Measurements from ENCODE around the gene FGFBP1. TPM values are rescaled to one million over a fixed set of nuclear protein-coding genes. Genes with fewer than 3 reads are reported as not detected.

Gene FGFBP1
- total RNA-seq, 4 donors from 2014 or later: 0.27 to 19.2 (median 0.97) TPM

- no peaks in the 10 kb centered on the region for H3K9me3 ChIP-seq
- ATAC-seq: no peak
- no peaks in the 10 kb centered on the region for H3K27me3 ChIP-seq
- H3K4me1 ChIP-seq: no peaks in the 10 kb centered on the region
- no peaks in the 10 kb centered on the region for H3K36me3 ChIP-seq
- H3K4me3 ChIP-seq: no peak overlapping the region
- TF ChIP-seq EP300 (IDR thresholded peaks at IDR 0.05): no peak
- no peak for TF ChIP-seq POLR2AphosphoS5 (IDR thresholded peaks at IDR 0.05)
- no peak for TF ChIP-seq POLR2A (IDR thresholded peaks at IDR 0.05)
- TF ChIP-seq CTCF (IDR thresholded peaks at IDR 0.05): no peak
- no peak overlapping the region for H3K27ac ChIP-seq
- WGBS, 2 donors (ENCODE audit: low coverage in 1 of 2): 78 to 96% methylated on average over 6 of the region's 8 CpGs
Measured at GRCh38 chr4:15947684-15948083, 9.1 kb upstream of the FGFBP1 start.

GRCh38 chr4:15945516-15945915, 7.0 kb upstream of the FGFBP1 start:
- TF ChIP-seq POLR2A (IDR thresholded peaks at IDR 0.05) (no peak), EP300 (IDR thresholded peaks at IDR 0.05) (no peak), POLR2AphosphoS5 (IDR thresholded peaks at IDR 0.05) (no peak), CTCF (IDR thresholded peaks at IDR 0.05) (no peak)

DNA sequence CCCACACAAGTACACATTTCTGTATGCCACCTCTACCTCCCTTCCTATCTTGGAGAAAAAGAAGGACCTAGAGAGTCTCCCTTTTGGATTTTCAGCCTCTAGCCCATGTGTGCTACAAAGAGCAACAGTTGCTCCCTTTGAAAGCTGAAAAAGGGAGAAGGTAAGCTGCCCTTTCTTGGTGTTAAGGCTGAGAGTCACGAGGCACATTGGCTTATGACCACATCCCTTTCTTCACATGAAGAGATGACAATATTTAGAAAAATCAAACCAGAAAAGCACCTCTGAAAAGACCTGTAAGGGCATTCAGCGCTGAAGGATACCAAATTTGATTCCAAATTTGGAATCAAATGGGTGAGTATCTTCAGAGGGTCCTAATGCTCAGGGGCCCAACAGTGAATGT, 6.4 kb upstream of the FGFBP1 start:
- WGBS, 2 donors (ENCODE audit: low coverage in 1 of 2): 88% methylated on average over 2 of the region's 2 CpGs; no CpG with 5 or more reads in 1 of the 2 donors
- no peak for ATAC-seq
- no peak overlapping the region for H3K4me3 ChIP-seq
- H3K4me1 ChIP-seq: no peaks in the 10 kb centered on the region
- no peak overlapping the region for H3K27ac ChIP-seq
- TF ChIP-seq CTCF (IDR thresholded peaks at IDR 0.05) (no peak), POLR2AphosphoS5 (IDR thresholded peaks at IDR 0.05) (no peak), EP300 (IDR thresholded peaks at IDR 0.05) (no peak), POLR2A (IDR thresholded peaks at IDR 0.05) (no peak)
- H3K36me3 ChIP-seq: no peaks in the 10 kb centered on the region
- H3K9me3 ChIP-seq: no peaks in the 10 kb centered on the region
- H3K27me3 ChIP-seq: no peaks in the 10 kb centered on the region

More at GRCh38 chr4:15945516-15945915, 7.0 kb upstream of the FGFBP1 start:
- Histone ChIP-seq H3K9me3 (no peaks in the 10 kb centered on the region), H3K36me3 (no peaks in the 10 kb centered on the region), H3K4me3 (no peak overlapping the region), H3K27me3 (no peaks in the 10 kb centered on the region), H3K27ac (no peak overlapping the region), H3K4me1 (no peaks in the 10 kb centered on the region)
- WGBS, 2 donors (ENCODE audit: low coverage in 1 of 2): 63 to 67% methylated on average over 1 of the region's 1 CpG
- no peak for ATAC-seq

- TF ChIP-seq POLR2AphosphoS5 (IDR thresholded peaks at IDR 0.05): no peak
- TF ChIP-seq POLR2A (IDR thresholded peaks at IDR 0.05): no peak
- TF ChIP-seq CTCF (IDR thresholded peaks at IDR 0.05): no peak
- TF ChIP-seq EP300 (IDR thresholded peaks at IDR 0.05): no peak
- no peak overlapping the region for H3K27ac ChIP-seq
- H3K4me1 ChIP-seq: no peaks in the 10 kb centered on the region
- ATAC-seq: no peak
- no peaks in the 10 kb centered on the region for H3K36me3 ChIP-seq
- no peaks in the 10 kb centered on the region for H3K27me3 ChIP-seq
- no peaks in the 10 kb centered on the region for H3K9me3 ChIP-seq
- 80 to 100% methylated on average over 1 of the region's 1 CpG for WGBS, 2 donors (ENCODE audit: low coverage in 1 of 2)
- H3K4me3 ChIP-seq: no peak overlapping the region
Measured at GRCh38 chr4:15942283-15942682, 3.7 kb upstream of the FGFBP1 start.

GRCh38 chr4:15938182-15938581, 358 bp downstream of the FGFBP1 start:
- WGBS, 2 donors (ENCODE audit: low coverage in 1 of 2): 70 to 80% methylated on average over 1 to 2 of the region's 8 CpGs
- Histone ChIP-seq H3K4me1 (no peaks in the 10 kb centered on the region), H3K27ac (no peak overlapping the region), H3K9me3 (no peaks in the 10 kb centered on the region), H3K36me3 (no peaks in the 10 kb centered on the region), H3K4me3 (no peak overlapping the region), H3K27me3 (no peaks in the 10 kb centered on the region)
- TF ChIP-seq EP300 (IDR thresholded peaks at IDR 0.05): no peak
- TF ChIP-seq CTCF (IDR thresholded peaks at IDR 0.05): no peak
- no peak for ATAC-seq

Data from gastroesophageal sphincter (tissue), 4 donors.